ENCODE data around the gene NOC4L.

NOC4L gene

GRCh38 chr12:132197581-132198354 is 53.5 kb downstream of the NOC4L start:
- DNase-seq (ENCODE audit: low read depth), result no peak

- DNase-seq (ENCODE audit: low read depth), result no peak
These were observed 54.8 kb downstream of the NOC4L start for GRCh38 chr12:132199101-132199500.

- DNase-seq (ENCODE audit: low read depth), result no peak
These were observed 55.5 kb downstream of the NOC4L start for GRCh38 chr12:132199526-132200319.

- no peak for DNase-seq (ENCODE audit: low read depth)
These were observed 56.5 kb downstream of the NOC4L start for GRCh38 chr12:132200800-132201199.

- no peak for DNase-seq (ENCODE audit: low read depth)
These were observed 57.3 kb downstream of the NOC4L start for GRCh38 chr12:132201391-132202120.
